Thoracic aorta (tissue), 2 donors: ENCODE measurements around the gene CST6. TPM values are rescaled to one million over a fixed set of nuclear protein-coding genes. Genes with fewer than 3 reads are reported as not detected.
"Not testable (repeated sequence)": the region's sequence is repeated elsewhere in the genome, so short reads cannot be mapped to it uniquely, and the experiment has no call there.

Experiments
- ATAC-seq: fragments of 150-250 bp; one replicate; pipeline ENCODE4 v1.8.0; 2017; ENCODE audit warnings: low read depth; ENCODE audit not compliant: insufficient number of reproducible peaks, low FRiP score
- DNase-seq: peaks from one replicate; pipeline ENCODE4 v3.0.0-alpha.2; 2020; ENCODE audit warnings: low spot score
- H3K27ac ChIP-seq, 2 donors: fragments of 200-600 bp; sonication (generic); 1 replicate in 1 of 2; 2 replicates in 1 of 2; pipeline ENCODE4 v1.5.1; 2016; ENCODE audit warnings: mild to moderate bottlenecking in 2 of 2, moderate library complexity in 2 of 2
- H3K27me3 ChIP-seq: fragments of 200-600 bp; sonication (generic); replicated peaks from 2 replicates; pipeline ENCODE4 v1.6.0; 2016; ENCODE audit warnings: mild to moderate bottlenecking; ENCODE audit not compliant: insufficient read depth
- H3K36me3 ChIP-seq: fragments of 200-600 bp; sonication (generic); one replicate; pipeline ENCODE4 v1.5.1; 2016
- H3K4me1 ChIP-seq, 2 donors: fragments of 200-600 bp; sonication (generic); 1 replicate in 1 of 2; 2 replicates in 1 of 2; pipeline versions ENCODE4 v1.5.1 to v1.6.0; 2016; ENCODE audit warnings: low read depth in 2 of 2, mild to moderate bottlenecking in 1 of 2; ENCODE audit not compliant: control insufficient read depth in 1 of 2
- H3K4me3 ChIP-seq: fragments of 200-600 bp; sonication (generic); 2 replicates; pipeline ENCODE4 v1.5.1; 2016; ENCODE audit warnings: mild to moderate bottlenecking
- H3K9me3 ChIP-seq: fragments of 200-600 bp; sonication (generic); 2 replicates; pipeline ENCODE4 v1.5.1; 2016
- CTCF ChIP-seq: fragments of 200-600 bp; sonication (generic); IDR thresholded peaks from one replicate; pipeline ENCODE4 v1.5.1; 2019; ENCODE audit warnings: antibody characterized with exemption
- total RNA-seq, 2 donors: library from RNA; depleted of rRNA; stranded (reverse); fragments of >200 nt; gene quantifications; one replicate each; pipeline versions ENCODE4 v1.1.0 to v1.2.3, GENCODE V29; 2016

The CST6 gene
- total RNA-seq, 2 donors from 2014 or later = 4.5 to 16.9 TPM

- TF ChIP-seq CTCF = peak; percentile 99
- no peaks in the 10 kb centered on the region for H3K36me3 ChIP-seq
- no peaks in the 10 kb centered on the region for H3K27me3 ChIP-seq
- DNase-seq (no peak), ATAC-seq (no peak)
- H3K4me3 ChIP-seq = peak overlapping the region; percentile 61
- no peaks in the 10 kb centered on the region for H3K9me3 ChIP-seq
- peaks cover 15 to 27% of the 10 kb centered on the region in 2 donors for H3K4me1 ChIP-seq
- H3K27ac ChIP-seq = peak overlapping the region in 1 of 2 donors; percentile 82
These were observed 10.8 kb downstream of the CST6 start for GRCh38 chr11:66022401-66023185.

DNA sequence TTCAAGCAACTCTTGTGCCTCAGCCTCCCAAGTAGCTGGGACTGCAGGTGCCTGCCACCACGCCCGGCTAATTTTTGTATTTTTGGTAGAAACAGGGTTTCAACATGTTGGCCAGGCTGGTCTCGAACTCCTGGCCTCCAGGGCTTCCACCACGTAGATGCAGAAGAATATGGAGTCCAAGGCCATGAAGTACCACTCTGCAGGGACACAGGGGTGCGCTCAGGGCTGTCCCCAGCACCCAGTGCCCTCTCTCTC, 11.3 kb downstream of the CST6 start:
- DNase-seq, H3K27ac ChIP-seq, H3K36me3 ChIP-seq, H3K4me3 ChIP-seq, ATAC-seq, H3K9me3 ChIP-seq, H3K27me3 ChIP-seq: not testable (repeated sequence)
- H3K4me1 ChIP-seq = peaks cover 15 to 27% of the 10 kb centered on the region in 2 donors

- H3K36me3 ChIP-seq = no peaks in the 10 kb centered on the region
- TF ChIP-seq CTCF = no peak
- ATAC-seq (no peak), DNase-seq (no peak)
- peaks cover 9 to 20% of the 10 kb centered on the region in 2 donors for H3K4me1 ChIP-seq
- H3K4me3 ChIP-seq = no peak within 1 kb of the TSS
- no peaks in the 10 kb centered on the region for H3K27me3 ChIP-seq
- no peaks in the 10 kb centered on the region for H3K9me3 ChIP-seq
- H3K27ac ChIP-seq = no peak within 1 kb of the TSS
These were observed 14.3 kb downstream of the CST6 start, which contains the start of gene CATSPER1 for GRCh38 chr11:66026017-66026529. TSS of gene CATSPER1 (minus strand) at chr11:66026479. CDS start at chr11:66026379, 100 bp downstream.

- Histone ChIP-seq H3K27ac (no peak overlapping the region), H3K9me3 (no peaks in the 10 kb centered on the region), H3K4me1 (no peaks in the 10 kb centered on the region), H3K4me3 (no peak overlapping the region), H3K36me3 (no peaks in the 10 kb centered on the region), H3K27me3 (no peaks in the 10 kb centered on the region)
- ATAC-seq = no peak
- TF ChIP-seq CTCF = no peak
- DNase-seq = no peak
These were observed 21.3 kb downstream of the CST6 start for GRCh38 chr11:66032957-66033735.

- Histone ChIP-seq H3K27ac (no peak overlapping the region), H3K4me1 (no peaks in the 10 kb centered on the region), H3K4me3 (no peak overlapping the region), H3K27me3 (no peaks in the 10 kb centered on the region), H3K9me3 (no peaks in the 10 kb centered on the region), H3K36me3 (no peaks in the 10 kb centered on the region)
- no peak for ATAC-seq
- DNase-seq = no peak
- no peak for TF ChIP-seq CTCF
These were observed 24.0 kb downstream of the CST6 start for GRCh38 chr11:66035653-66036333.
